ENCODE results near the gene PDE4B. TPM values are rescaled to one million over a fixed set of nuclear protein-coding genes. Genes with fewer than 3 reads are reported as not detected.

Gene PDE4B
- total and polyA plus RNA-seq, 2 donors from 2014 or later = 2.0 to 8.7 TPM

DNA sequence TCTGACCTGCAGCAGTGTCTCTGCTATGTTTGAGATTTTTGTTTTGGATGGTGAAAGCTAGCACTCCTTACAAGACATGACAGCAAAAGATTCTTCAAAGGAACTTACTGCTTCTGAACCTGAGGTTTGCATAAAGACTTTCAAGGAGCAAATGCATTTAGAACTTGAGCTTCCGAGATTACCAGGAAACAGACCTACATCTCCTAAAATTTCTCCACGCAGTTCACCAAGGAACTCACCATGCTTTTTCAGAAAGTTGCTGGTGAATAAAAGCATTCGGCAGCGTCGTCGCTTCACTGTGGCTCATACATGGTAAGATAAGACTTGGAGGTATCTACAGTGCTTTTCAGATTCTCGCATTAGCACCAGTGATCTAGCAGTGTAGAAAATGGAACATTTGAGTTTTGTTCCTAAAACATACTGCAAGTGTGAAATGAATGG lies 200.2 kb downstream of the PDE4B start:
- intact Hi-C loops (cut with DNase I) = no loop called here
- Histone ChIP-seq H3K27ac (ENCODE audit: low read depth in 2 of 2, low read length in 2 of 2) (no peak overlapping the region), H3K9ac (ENCODE audit: low read length in 3 of 3) (no peak overlapping the region), H3K4me3 (ENCODE audit: low read length in 3 of 3) (peak overlapping the region in 1 of 3 donors; percentile 21), H3K27me3 (ENCODE audit: control insufficient read depth, insufficient read depth, low read length) (no peaks in the 10 kb centered on the region), H3K4me1 (ENCODE audit: control insufficient read depth in 2 of 3, insufficient read depth in 2 of 3, low read depth in 1 of 3, low read length in 3 of 3) (no peaks in the 10 kb centered on the region), H3K9me3 (ENCODE audit: control insufficient read depth in 2 of 3, insufficient read depth in 1 of 3, low read length in 3 of 3) (no peaks in the 10 kb centered on the region), H3K36me3 (ENCODE audit: control insufficient read depth in 2 of 3, insufficient read depth in 3 of 3, low read length in 3 of 3) (no peaks in the 10 kb centered on the region)
- DNase-seq = no peak
- FAIRE-seq = no peak
- TF ChIP-seq CTCF (IDR thresholded peaks at IDR 0.05; ENCODE audit: borderline replicate concordance, extremely low read depth, insufficient read depth) = no peak

GRCh38 chr1:65994223-65994622 lies 201.5 kb downstream of the PDE4B start:
- intact Hi-C loops (cut with DNase I) = no loop called here
- no peak for TF ChIP-seq CTCF (IDR thresholded peaks at IDR 0.05; ENCODE audit: borderline replicate concordance, extremely low read depth, insufficient read depth)
- no peaks in the 10 kb centered on the region for H3K27me3 ChIP-seq (ENCODE audit: control insufficient read depth, insufficient read depth, low read length)
- H3K4me3 ChIP-seq (ENCODE audit: low read length in 3 of 3) = no peak overlapping the region
- FAIRE-seq (no peak), DNase-seq (no peak)
- H3K4me1 ChIP-seq (ENCODE audit: control insufficient read depth in 2 of 3, insufficient read depth in 2 of 3, low read depth in 1 of 3, low read length in 3 of 3) = no peaks in the 10 kb centered on the region
- no peak overlapping the region for H3K9ac ChIP-seq (ENCODE audit: low read length in 3 of 3)
- no peaks in the 10 kb centered on the region for H3K36me3 ChIP-seq (ENCODE audit: control insufficient read depth in 2 of 3, insufficient read depth in 3 of 3, low read length in 3 of 3)
- no peak overlapping the region for H3K27ac ChIP-seq (ENCODE audit: low read depth in 2 of 2, low read length in 2 of 2)
- H3K9me3 ChIP-seq (ENCODE audit: control insufficient read depth in 2 of 3, insufficient read depth in 1 of 3, low read length in 3 of 3) = no peaks in the 10 kb centered on the region

GRCh38 chr1:65995336-65995735 lies 202.6 kb downstream of the PDE4B start:
- intact Hi-C loops (cut with DNase I) = no loop called here
- no peak for DNase-seq
- Histone ChIP-seq H3K4me3 (ENCODE audit: low read length in 3 of 3) (no peak overlapping the region), H3K4me1 (ENCODE audit: control insufficient read depth in 2 of 3, insufficient read depth in 2 of 3, low read depth in 1 of 3, low read length in 3 of 3) (no peaks in the 10 kb centered on the region), H3K9me3 (ENCODE audit: control insufficient read depth in 2 of 3, insufficient read depth in 1 of 3, low read length in 3 of 3) (no peaks in the 10 kb centered on the region), H3K9ac (ENCODE audit: low read length in 3 of 3) (no peak overlapping the region), H3K27ac (ENCODE audit: low read depth in 2 of 2, low read length in 2 of 2) (no peak overlapping the region), H3K36me3 (ENCODE audit: control insufficient read depth in 2 of 3, insufficient read depth in 3 of 3, low read length in 3 of 3) (no peaks in the 10 kb centered on the region), H3K27me3 (ENCODE audit: control insufficient read depth, insufficient read depth, low read length) (no peaks in the 10 kb centered on the region)
- no peak for TF ChIP-seq CTCF (IDR thresholded peaks at IDR 0.05; ENCODE audit: borderline replicate concordance, extremely low read depth, insufficient read depth)
- FAIRE-seq = no peak

- no peak for DNase-seq
- Histone ChIP-seq H3K4me3 (ENCODE audit: low read length in 3 of 3) (no peak overlapping the region), H3K9me3 (ENCODE audit: control insufficient read depth in 2 of 3, insufficient read depth in 1 of 3, low read length in 3 of 3) (no peaks in the 10 kb centered on the region), H3K9ac (ENCODE audit: low read length in 3 of 3) (no peak overlapping the region), H3K27ac (ENCODE audit: low read depth in 2 of 2, low read length in 2 of 2) (no peak overlapping the region), H3K27me3 (ENCODE audit: control insufficient read depth, insufficient read depth, low read length) (no peaks in the 10 kb centered on the region), H3K4me1 (ENCODE audit: control insufficient read depth in 2 of 3, insufficient read depth in 2 of 3, low read depth in 1 of 3, low read length in 3 of 3) (no peaks in the 10 kb centered on the region), H3K36me3 (ENCODE audit: control insufficient read depth in 2 of 3, insufficient read depth in 3 of 3, low read length in 3 of 3) (no peaks in the 10 kb centered on the region)
- no peak for TF ChIP-seq CTCF (IDR thresholded peaks at IDR 0.05; ENCODE audit: borderline replicate concordance, extremely low read depth, insufficient read depth)
- intact Hi-C loops (cut with DNase I) = no loop called here
- no peak for FAIRE-seq
These were observed 203.2 kb downstream of the PDE4B start for GRCh38 chr1:65995928-65996327.

All from kidney (tissue), 14 donors.